Panc1 (cell line): ENCODE data around the gene TNIP1. TPM values are rescaled to one million over a fixed set of nuclear protein-coding genes. Genes with fewer than 3 reads are reported as not detected.

ENCODE experiments used
- ATAC-seq: fragments of 200-7000 bp; cut with Tn5 transposase; 2 replicates; pipeline ENCODE4 v1.9.1; 2020; ENCODE audit warnings: mild to moderate bottlenecking, moderate library complexity
- BruUV-seq: library from RNA; stranded (reverse); fragments of 400-500 nt; replicated peaks from 2 replicates; lab custom pipeline; 2021; lab: Mats Ljungman, UMichigan
- CTCF ChIA-PET: fragments of 300-600 bp; sonication (Branson Sonifier 250); formaldehyde crosslinking; loops from one replicate; lab custom pipeline; 2022; ENCODE audit warnings: antibody characterized with exemption; lab: Charles Lee
- POLR2A ChIA-PET: fragments of 300-600 bp; sonication (Branson Sonifier 250); formaldehyde crosslinking; loops from one replicate; lab custom pipeline; 2022; ENCODE audit warnings: antibody characterized with exemption; lab: Charles Lee
- DNase-seq: peaks from one replicate; pipeline ENCODE4 v3.0.0-alpha.2; 2010; ENCODE audit warnings: low read depth, low spot score
- H3K27ac ChIP-seq: 2 replicates; pipeline ENCODE4 v1.5.1; 2011; ENCODE audit warnings: mild to moderate bottlenecking, low read length, inconsistent platforms
- H3K27me3 ChIP-seq: fragments of 200-500 bp; sonication (Bioruptor generic); 2 replicates; pipeline ENCODE4 v1.6.0; 2014; ENCODE audit warnings: low read length, inconsistent platforms; ENCODE audit not compliant: control insufficient read depth, insufficient read depth
- H3K36me3 ChIP-seq: fragments of 200-500 bp; sonication (Bioruptor generic); 2 replicates; pipeline ENCODE4 v1.5.1; 2014; ENCODE audit warnings: inconsistent platforms, mild to moderate bottlenecking, low read length, moderate library complexity; ENCODE audit not compliant: control insufficient read depth, insufficient read depth
- H3K4me1 ChIP-seq: 2 replicates; pipeline ENCODE4 v1.5.1; 2011; ENCODE audit warnings: inconsistent platforms, mild to moderate bottlenecking, low read length, moderate library complexity; ENCODE audit not compliant: control insufficient read depth, insufficient read depth
- H3K4me3 ChIP-seq, 2 experiments: 2 replicates each; pipeline ENCODE4 v1.5.1; 2011 to 2012; ENCODE audit warnings: low read depth in 2 of 2, low read length in 2 of 2, mild to moderate bottlenecking in 2 of 2, inconsistent platforms in 1 of 2, moderate library complexity in 1 of 2
- H3K9me3 ChIP-seq: fragments of 200-500 bp; sonication (Bioruptor generic); 2 replicates; pipeline ENCODE4 v1.5.1; 2014; ENCODE audit warnings: low read depth, mild to moderate bottlenecking, inconsistent platforms, low read length, moderate library complexity; ENCODE audit not compliant: control insufficient read depth, insufficient read depth
- POLR2AphosphoS5 ChIP-seq: IDR thresholded peaks from 2 replicates; pipeline ENCODE4 v1.6.1; 2012; ENCODE audit warnings: mild to moderate bottlenecking, low read depth, low read length, moderate library complexity
- SIN3A ChIP-seq: IDR thresholded peaks from 2 replicates; pipeline ENCODE4 v1.6.1; 2012; ENCODE audit warnings: low read depth, mild to moderate bottlenecking, low read length, moderate library complexity, borderline replicate concordance; ENCODE audit not compliant: insufficient read depth
- TCF7L2 ChIP-seq: IDR thresholded peaks from 2 replicates; pipeline ENCODE4 v1.6.1; 2011; ENCODE audit warnings: mild to moderate bottlenecking, low read depth, low read length, inconsistent platforms
- in situ Hi-C: cut with HindIII; loops from 2 replicates; pipeline ENCODE4 v1.10.0; 2016; ENCODE audit warnings: low sequenced_read_pairs, low pct_unique_long_range_greater_than_20kb
- intact Hi-C: fragments of 100-400 bp; cut with micrococcal nuclease; formaldehyde crosslinking; loops from one replicate; pipeline ENCODE4 v1.10.0; 2022; ENCODE audit not compliant: unreplicated experiment
- total RNA-seq: library from RNA; stranded (reverse); gene quantifications from one replicate; pipeline ENCODE4 v1.2.1, GENCODE V29; 2021; ENCODE audit not compliant: unreplicated experiment
- TF ChIP-seq, protein P1 (sequence below): fragments of 450-650 bp; IDR thresholded peaks from 2 replicates; pipeline ENCODE4 v1.5.1; 2017; ENCODE audit warnings: mild to moderate bottlenecking
- TF ChIP-seq, protein P2 (sequence below), 2 experiments: IDR thresholded peaks; 2 replicates each; pipeline ENCODE4 v1.6.1; 2011 to 2012; ENCODE audit warnings: low read depth in 2 of 2, control low read depth in 1 of 2, low read length in 1 of 2, mild to moderate bottlenecking in 1 of 2, moderate library complexity in 1 of 2; ENCODE audit not compliant: insufficient read depth in 1 of 2

The TNIP1 gene
- total RNA-seq, 1 experiment from 2014 or later = 81.9 TPM

DNA sequence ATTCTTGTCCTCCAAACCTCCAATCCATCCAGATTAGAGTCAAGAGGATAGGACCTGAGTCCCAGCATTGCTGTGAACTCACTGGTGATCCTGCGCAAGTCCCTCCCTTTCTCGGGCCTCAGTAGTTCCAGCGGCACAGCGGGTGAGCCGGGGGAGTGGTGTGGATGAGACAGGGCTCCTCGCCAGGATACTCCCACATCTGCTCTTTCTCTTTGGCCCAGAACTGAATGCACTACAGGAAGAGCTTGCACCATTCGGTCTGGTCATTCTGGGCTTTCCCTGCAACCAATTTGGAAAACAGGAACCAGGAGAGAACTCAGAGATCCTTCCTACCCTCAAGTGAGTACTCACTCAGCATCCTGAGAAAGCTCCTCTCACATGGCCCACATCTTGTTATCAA is 54.2 kb downstream of the TNIP1 start:
- Histone ChIP-seq H3K4me1 (0 out of 2 replicates have a peak, but pooled peaks cover 2% of the 10 kb centered on the region), H3K36me3 (no peaks in the 10 kb centered on the region; the same call in 1 of the 2 replicates), H3K9me3 (no peaks in the 10 kb centered on the region), H3K27ac (no peak overlapping the region), H3K27me3 (no peaks in the 10 kb centered on the region), H3K4me3 (no peak overlapping the region)
- no peak for ATAC-seq
- no TSS peak for BruUV-seq
- ChIA-PET POLR2A (no interaction called here), CTCF (no interaction called here)
- in situ Hi-C loops = no loop called here
- DNase-seq = no peak
- intact Hi-C loops = no loop called here
- no peak for TF ChIP-seq TCF7L2

DNA sequence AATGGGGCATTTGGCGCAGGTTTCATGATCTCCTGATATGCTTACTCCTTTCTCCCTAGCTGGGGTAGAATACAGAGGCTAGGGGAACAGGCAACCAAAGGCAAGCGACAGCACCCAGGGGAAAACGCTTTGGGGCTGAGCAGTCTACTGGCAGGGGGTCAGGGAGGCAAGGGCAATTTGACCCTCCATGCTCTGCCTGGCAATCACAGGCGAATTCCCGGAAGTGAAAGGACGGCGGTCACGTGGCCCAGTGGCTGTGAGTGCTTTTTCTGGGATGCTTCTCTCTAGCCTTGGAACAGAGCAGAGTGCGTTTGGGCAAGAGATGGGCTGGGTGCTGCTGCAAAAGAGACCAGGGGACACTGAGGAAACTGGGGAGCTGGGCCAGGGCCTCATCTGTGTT is 54.7 kb downstream of the TNIP1 start:
- H3K36me3 ChIP-seq = no peaks in the 10 kb centered on the region; the same call in 1 of the 2 replicates
- intact Hi-C loops = no loop called here

DNA sequence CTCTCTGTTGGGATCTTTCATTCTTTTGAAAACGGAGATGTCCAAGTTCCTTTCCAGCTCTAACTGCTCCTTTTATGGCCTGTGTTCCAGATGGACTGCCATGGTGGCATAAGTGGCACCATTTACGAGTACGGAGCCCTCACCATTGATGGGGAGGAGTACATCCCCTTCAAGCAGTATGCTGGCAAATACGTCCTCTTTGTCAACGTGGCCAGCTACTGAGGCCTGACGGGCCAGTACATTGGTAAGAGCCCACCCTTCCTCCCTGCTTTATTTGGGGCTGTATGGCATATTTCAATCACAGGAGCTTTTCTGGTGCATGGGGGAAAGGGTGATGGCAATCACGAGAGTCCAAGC is 55.6 kb downstream of the TNIP1 start:
- H3K27ac ChIP-seq = no peak overlapping the region
- POLR2A ChIA-PET = no interaction called here
- H3K4me1 ChIP-seq = 0 out of 2 replicates have a peak, but pooled peaks cover 2% of the 10 kb centered on the region
- CTCF ChIA-PET = no interaction called here
- DNase-seq (no peak), ATAC-seq (no peak)
- intact Hi-C loops = no loop called here
- in situ Hi-C loops = no loop called here
- no peaks in the 10 kb centered on the region for H3K9me3 ChIP-seq
- H3K36me3 ChIP-seq = no peaks in the 10 kb centered on the region; the same call in 1 of the 2 replicates
- no TSS peak for BruUV-seq
- no peak for TF ChIP-seq SIN3A
- no peak for TF ChIP-seq TCF7L2
- TF ChIP-seq, protein P1, sequence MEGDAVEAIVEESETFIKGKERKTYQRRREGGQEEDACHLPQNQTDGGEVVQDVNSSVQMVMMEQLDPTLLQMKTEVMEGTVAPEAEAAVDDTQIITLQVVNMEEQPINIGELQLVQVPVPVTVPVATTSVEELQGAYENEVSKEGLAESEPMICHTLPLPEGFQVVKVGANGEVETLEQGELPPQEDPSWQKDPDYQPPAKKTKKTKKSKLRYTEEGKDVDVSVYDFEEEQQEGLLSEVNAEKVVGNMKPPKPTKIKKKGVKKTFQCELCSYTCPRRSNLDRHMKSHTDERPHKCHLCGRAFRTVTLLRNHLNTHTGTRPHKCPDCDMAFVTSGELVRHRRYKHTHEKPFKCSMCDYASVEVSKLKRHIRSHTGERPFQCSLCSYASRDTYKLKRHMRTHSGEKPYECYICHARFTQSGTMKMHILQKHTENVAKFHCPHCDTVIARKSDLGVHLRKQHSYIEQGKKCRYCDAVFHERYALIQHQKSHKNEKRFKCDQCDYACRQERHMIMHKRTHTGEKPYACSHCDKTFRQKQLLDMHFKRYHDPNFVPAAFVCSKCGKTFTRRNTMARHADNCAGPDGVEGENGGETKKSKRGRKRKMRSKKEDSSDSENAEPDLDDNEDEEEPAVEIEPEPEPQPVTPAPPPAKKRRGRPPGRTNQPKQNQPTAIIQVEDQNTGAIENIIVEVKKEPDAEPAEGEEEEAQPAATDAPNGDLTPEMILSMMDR = no peak
- TF ChIP-seq, protein P2, sequence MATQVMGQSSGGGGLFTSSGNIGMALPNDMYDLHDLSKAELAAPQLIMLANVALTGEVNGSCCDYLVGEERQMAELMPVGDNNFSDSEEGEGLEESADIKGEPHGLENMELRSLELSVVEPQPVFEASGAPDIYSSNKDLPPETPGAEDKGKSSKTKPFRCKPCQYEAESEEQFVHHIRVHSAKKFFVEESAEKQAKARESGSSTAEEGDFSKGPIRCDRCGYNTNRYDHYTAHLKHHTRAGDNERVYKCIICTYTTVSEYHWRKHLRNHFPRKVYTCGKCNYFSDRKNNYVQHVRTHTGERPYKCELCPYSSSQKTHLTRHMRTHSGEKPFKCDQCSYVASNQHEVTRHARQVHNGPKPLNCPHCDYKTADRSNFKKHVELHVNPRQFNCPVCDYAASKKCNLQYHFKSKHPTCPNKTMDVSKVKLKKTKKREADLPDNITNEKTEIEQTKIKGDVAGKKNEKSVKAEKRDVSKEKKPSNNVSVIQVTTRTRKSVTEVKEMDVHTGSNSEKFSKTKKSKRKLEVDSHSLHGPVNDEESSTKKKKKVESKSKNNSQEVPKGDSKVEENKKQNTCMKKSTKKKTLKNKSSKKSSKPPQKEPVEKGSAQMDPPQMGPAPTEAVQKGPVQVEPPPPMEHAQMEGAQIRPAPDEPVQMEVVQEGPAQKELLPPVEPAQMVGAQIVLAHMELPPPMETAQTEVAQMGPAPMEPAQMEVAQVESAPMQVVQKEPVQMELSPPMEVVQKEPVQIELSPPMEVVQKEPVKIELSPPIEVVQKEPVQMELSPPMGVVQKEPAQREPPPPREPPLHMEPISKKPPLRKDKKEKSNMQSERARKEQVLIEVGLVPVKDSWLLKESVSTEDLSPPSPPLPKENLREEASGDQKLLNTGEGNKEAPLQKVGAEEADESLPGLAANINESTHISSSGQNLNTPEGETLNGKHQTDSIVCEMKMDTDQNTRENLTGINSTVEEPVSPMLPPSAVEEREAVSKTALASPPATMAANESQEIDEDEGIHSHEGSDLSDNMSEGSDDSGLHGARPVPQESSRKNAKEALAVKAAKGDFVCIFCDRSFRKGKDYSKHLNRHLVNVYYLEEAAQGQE (IDR thresholded peaks at IDR 0.05; ENCODE audit: insufficient read depth in 1 of 2, low read depth in 2 of 2, low read length in 1 of 2) = no peak
- TF ChIP-seq POLR2AphosphoS5 = no peak
- no peaks in the 10 kb centered on the region for H3K27me3 ChIP-seq
- H3K4me3 ChIP-seq = no peak overlapping the region

More for the DNA sequence above, 54.7 kb downstream of the TNIP1 start:
- no peaks in the 10 kb centered on the region for H3K27me3 ChIP-seq
- in situ Hi-C loops = no loop called here
- CTCF ChIA-PET = no interaction called here
- no peaks in the 10 kb centered on the region for H3K9me3 ChIP-seq
- POLR2A ChIA-PET = no interaction called here
- TF ChIP-seq, protein P2 (IDR thresholded peaks at IDR 0.05; ENCODE audit: insufficient read depth in 1 of 2, low read depth in 2 of 2, low read length in 1 of 2) = no peak
- TF ChIP-seq POLR2AphosphoS5 = no peak
- TF ChIP-seq, protein P1 = no peak
- no peak for TF ChIP-seq SIN3A
- H3K27ac ChIP-seq = no peak overlapping the region
- no peak overlapping the region for H3K4me3 ChIP-seq
- BruUV-seq = no TSS peak
- DNase-seq = no peak
- ATAC-seq = no peak
- H3K4me1 ChIP-seq = 0 out of 2 replicates have a peak, but pooled peaks cover 2% of the 10 kb centered on the region
